ENCODE data around the gene ARL5A.
"Not testable (repeated sequence)": the region's sequence is repeated elsewhere in the genome, so short reads cannot be mapped to it uniquely, and the experiment has no call there.

ARL5A gene, protein sequence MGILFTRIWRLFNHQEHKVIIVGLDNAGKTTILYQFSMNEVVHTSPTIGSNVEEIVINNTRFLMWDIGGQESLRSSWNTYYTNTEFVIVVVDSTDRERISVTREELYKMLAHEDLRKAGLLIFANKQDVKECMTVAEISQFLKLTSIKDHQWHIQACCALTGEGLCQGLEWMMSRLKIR

GRCh38 chr2:151828143-151828889 is at the start of gene ARL5A:
ARL5A (minus strand) TSS chr2:151828421; CDS start chr2:151828176, 245 bp downstream.
- no peaks in the 10 kb centered on the region for H3K36me3 ChIP-seq
- H3K9me3 ChIP-seq, result no peaks in the 10 kb centered on the region
- H3K27me3 ChIP-seq, result no peaks in the 10 kb centered on the region
- no peak for TF ChIP-seq CTCF (IDR thresholded peaks at IDR 0.05)
- H3K4me1 ChIP-seq, result peaks cover 0 to 37% (median 13%) of the 10 kb centered on the region in 4 donors
- peak within 1 kb of the TSS; percentile 90 to 99 for H3K4me3 ChIP-seq
- DNase-seq, result peak; percentile 94 to 97
- intact Hi-C loops (cut with DNase I; ENCODE audit: low total_unique reads), result no loop called here
- H3K27ac ChIP-seq, result peak within 1 kb of the TSS; percentile 85 to 89

DNA sequence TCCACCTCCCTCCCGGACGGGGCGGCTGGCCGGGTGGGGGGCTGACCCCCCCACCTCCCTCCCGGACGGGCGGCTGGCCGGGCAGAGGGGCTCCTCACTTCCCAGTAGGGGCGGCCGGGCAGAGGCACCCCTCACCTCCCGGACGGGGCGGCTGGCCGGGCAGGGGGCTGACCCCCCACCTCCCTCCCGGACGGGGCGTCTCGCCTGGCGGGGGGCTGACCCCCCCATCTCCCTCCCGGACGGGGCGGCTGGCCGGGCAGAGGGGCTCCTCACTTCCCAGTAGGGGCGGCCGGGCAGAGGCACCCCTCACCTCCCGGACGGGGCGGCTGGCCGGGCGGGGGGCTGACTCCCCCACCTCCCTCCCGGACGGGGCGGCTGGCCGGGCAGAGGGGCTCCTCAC is 47.4 kb upstream of the ARL5A start:
- H3K27ac ChIP-seq; H3K27me3 ChIP-seq; H3K4me3 ChIP-seq; DNase-seq; H3K9me3 ChIP-seq; intact Hi-C loops (cut with DNase I; ENCODE audit: low total_unique reads); H3K36me3 ChIP-seq: not testable (repeated sequence)
- H3K4me1 ChIP-seq, result peaks cover 0 to 61% (median 18%) of the 10 kb centered on the region in 4 donors

GRCh38 chr2:151872463-151872862 is 44.2 kb upstream of the ARL5A start:
- Histone ChIP-seq H3K4me3 (no peak overlapping the region), H3K27ac (peak overlapping the region; percentile 40 to 45), H3K36me3 (no peaks in the 10 kb centered on the region), H3K27me3 (no peaks in the 10 kb centered on the region), H3K9me3 (no peaks in the 10 kb centered on the region), H3K4me1 (peaks cover 0 to 31% (median 11%) of the 10 kb centered on the region in 4 donors)
- DNase-seq, result no peak
- intact Hi-C loops (cut with DNase I; ENCODE audit: low total_unique reads), result no loop called here
- no peak for TF ChIP-seq CTCF (IDR thresholded peaks at IDR 0.05)

DNA sequence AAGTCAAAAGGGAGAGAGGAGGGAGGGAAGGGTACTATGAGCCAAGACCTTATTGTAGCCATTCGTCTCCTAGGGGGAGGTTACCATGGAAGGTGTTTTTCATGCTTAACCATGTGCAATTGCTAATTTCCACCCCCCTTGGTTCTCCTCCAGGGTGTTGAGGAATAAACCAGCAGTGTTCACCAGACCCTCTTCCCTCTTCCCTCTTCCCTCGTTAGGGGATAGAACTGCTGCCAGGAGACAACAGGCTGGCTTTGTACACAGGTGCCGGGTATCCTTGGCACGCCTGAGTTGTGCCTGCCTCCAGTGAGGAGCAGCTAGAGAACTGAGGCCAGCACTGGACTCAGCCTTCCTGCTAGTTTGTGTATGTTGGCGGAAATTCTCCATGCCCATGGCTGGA is 41.1 kb upstream of the ARL5A start:
- Histone ChIP-seq H3K4me1 (peaks cover 0 to 22% (median 11%) of the 10 kb centered on the region in 4 donors), H3K27ac (no peak overlapping the region), H3K27me3 (no peaks in the 10 kb centered on the region), H3K36me3 (no peaks in the 10 kb centered on the region), H3K9me3 (no peaks in the 10 kb centered on the region), H3K4me3 (no peak overlapping the region)
- intact Hi-C loops (cut with DNase I; ENCODE audit: low total_unique reads), result no loop called here
- no peak for DNase-seq
- no peak for TF ChIP-seq CTCF (IDR thresholded peaks at IDR 0.05)

DNA sequence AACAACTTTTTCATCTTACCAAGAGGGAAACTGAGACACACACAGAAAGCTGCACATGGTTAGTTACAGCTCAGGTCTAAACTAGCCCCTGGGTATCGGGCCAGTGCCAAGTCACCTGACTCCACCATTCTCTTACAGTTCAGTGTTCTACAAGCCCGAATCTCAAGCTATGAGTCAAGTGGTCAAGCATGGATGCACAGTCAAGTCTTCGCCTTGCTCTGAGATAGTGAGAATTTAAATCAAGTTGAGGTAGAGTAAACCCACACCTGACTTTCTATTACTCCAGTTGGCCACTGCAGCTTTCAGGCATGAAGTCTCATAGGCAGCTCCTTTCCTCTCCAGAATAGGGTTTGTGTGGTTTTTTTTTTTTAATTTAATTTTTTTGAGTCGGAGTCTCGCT is 34.5 kb upstream of the ARL5A start:
- Histone ChIP-seq H3K27ac (no peak overlapping the region), H3K4me1 (peaks cover 0 to 2% (median 0%) of the 10 kb centered on the region in 4 donors), H3K9me3 (no peaks in the 10 kb centered on the region), H3K4me3 (no peak overlapping the region), H3K36me3 (no peaks in the 10 kb centered on the region), H3K27me3 (no peaks in the 10 kb centered on the region)
- DNase-seq, result no peak
- intact Hi-C loops (cut with DNase I; ENCODE audit: low total_unique reads), result no loop called here
- TF ChIP-seq CTCF (IDR thresholded peaks at IDR 0.05), result no peak

DNA sequence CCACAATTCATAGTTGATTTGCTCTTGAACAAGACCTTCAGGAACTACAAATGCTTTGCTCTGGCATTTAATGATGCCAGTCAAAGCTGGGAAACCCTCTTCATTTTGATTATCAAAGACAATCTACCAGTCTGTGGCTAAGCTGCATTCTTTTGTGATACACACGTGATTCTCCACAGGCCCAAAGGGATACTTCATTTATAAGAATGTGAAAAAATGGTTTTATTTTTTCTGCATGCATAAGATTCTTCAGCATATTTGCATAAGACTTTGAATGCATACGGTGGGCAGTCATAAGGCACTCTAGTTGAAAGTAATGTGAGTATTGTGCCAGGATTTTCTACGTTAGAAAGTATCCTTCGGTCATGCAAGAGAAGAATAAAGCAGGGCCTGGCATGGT is 33.0 kb upstream of the ARL5A start:
- Histone ChIP-seq H3K9me3 (no peaks in the 10 kb centered on the region), H3K4me1 (peaks cover 0 to 9% (median 0%) of the 10 kb centered on the region in 4 donors), H3K36me3 (no peaks in the 10 kb centered on the region), H3K27me3 (no peaks in the 10 kb centered on the region), H3K4me3 (no peak overlapping the region), H3K27ac (no peak overlapping the region)
- no peak for TF ChIP-seq CTCF (IDR thresholded peaks at IDR 0.05)
- intact Hi-C loops (cut with DNase I; ENCODE audit: low total_unique reads), result loop anchor here (2.0 kb wide), 1 partner anchor 92 kb away; no protein-coding TSS in a partner anchor
- DNase-seq, result no peak
